ENCODE measurements around the gene RTP2. TPM values are rescaled to one million over a fixed set of nuclear protein-coding genes. Genes with fewer than 3 reads are reported as not detected.

RTP2 gene
- polyA plus RNA-seq, 3 donors = not detected

GRCh38 chr3:187669675-187670504 is 32.5 kb downstream of the RTP2 start, which contains the start of gene SST:
TSS of gene SST (minus strand) at chr3:187670394. CDS start at chr3:187670291, 103 bp downstream.
- peaks cover 47 to 57% of the 10 kb centered on the region in 2 donors for H3K27me3 ChIP-seq (ENCODE audit: control insufficient read depth in 2 of 2, insufficient read depth in 2 of 2, low read length in 2 of 2)
- H4K20me1 ChIP-seq (ENCODE audit: insufficient read depth, low read length) = no peaks in the 10 kb centered on the region
- peak within 1 kb of the TSS in 1 of 2 donors; percentile 62 for H3K4me3 Mint-ChIP-seq
- no peaks in the 10 kb centered on the region for H3K79me2 ChIP-seq (ENCODE audit: insufficient read depth, low read length)
- no peak within 1 kb of the TSS for H3K27ac Mint-ChIP-seq
- no peak within 1 kb of the TSS for H3K9ac ChIP-seq (ENCODE audit: insufficient read depth, low read length, poor library complexity, severe bottlenecking)
- H3K9me3 ChIP-seq (replicated peaks in 1 of 2; ENCODE audit: control insufficient read depth in 1 of 2, insufficient read depth in 1 of 2, low read length in 2 of 2) = peaks cover 0 to 5% of the 10 kb centered on the region in 2 donors
- peaks cover 41 to 60% (median 51%) of the 10 kb centered on the region in 3 donors for H3K27me3 Mint-ChIP-seq (ENCODE audit: low read depth in 3 of 3)
- WGBS (ENCODE audit: insufficient coverage) = 13% methylated on average over 39 of the region's 46 CpGs
- no peak for DNase-seq
- intact Hi-C loops (cut with micrococcal nuclease) = no loop called here
- H3K4me3 ChIP-seq (replicated peaks in 1 of 3; ENCODE audit: low read depth in 2 of 3, low read length in 3 of 3) = no peak within 1 kb of the TSS
- H3K9me3 Mint-ChIP-seq = peaks cover 0 to 11% (median 4%) of the 10 kb centered on the region in 7 donors
- H3K36me3 ChIP-seq (replicated peaks in 1 of 2; ENCODE audit: control insufficient read depth in 1 of 2, insufficient read depth in 2 of 2, low read length in 2 of 2) = no peaks in the 10 kb centered on the region
- no peak within 1 kb of the TSS for H3K27ac ChIP-seq (ENCODE audit: low read depth in 1 of 2, low read length in 2 of 2)
- no peaks in the 10 kb centered on the region for H3K36me3 Mint-ChIP-seq
- H3K4me2 ChIP-seq (replicated peaks; ENCODE audit: extremely low read depth, low read length, poor library complexity, severe bottlenecking) = no peak within 1 kb of the TSS
- no peaks in the 10 kb centered on the region for H3K4me1 ChIP-seq (ENCODE audit: control insufficient read depth in 1 of 2, insufficient read depth in 2 of 2, low read length in 2 of 2)
- no peak within 1 kb of the TSS for H2AFZ ChIP-seq (ENCODE audit: insufficient read depth, low read depth, low read length, poor library complexity, severe bottlenecking)
- H3K4me1 Mint-ChIP-seq = no peaks in the 10 kb centered on the region
- no peak for TF ChIP-seq CTCF (IDR thresholded peaks at IDR 0.05)

DNA sequence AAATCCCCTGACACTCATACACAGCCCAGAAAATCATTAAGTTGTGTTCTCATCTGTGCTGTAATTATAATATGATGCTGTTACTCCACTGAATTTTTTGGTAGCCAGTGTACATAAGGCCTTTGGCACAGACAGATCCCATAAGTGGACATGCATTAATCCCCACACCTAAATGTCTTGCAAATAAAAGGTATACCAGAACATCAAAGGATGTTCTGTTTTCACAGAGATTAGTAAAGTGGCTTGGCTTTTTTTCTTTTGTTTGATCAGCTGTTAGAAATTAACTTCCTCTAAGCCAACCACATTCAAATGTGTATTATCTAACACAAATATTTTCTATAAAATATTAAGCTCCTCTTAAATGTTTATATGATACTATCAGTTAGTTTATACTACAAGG is 34.8 kb downstream of the RTP2 start:
- peaks cover 0 to 5% of the 10 kb centered on the region in 2 donors for H3K9me3 ChIP-seq (replicated peaks in 1 of 2; ENCODE audit: control insufficient read depth in 1 of 2, insufficient read depth in 1 of 2, low read length in 2 of 2)
- peaks cover 9 to 11% of the 10 kb centered on the region in 2 donors for H3K4me1 ChIP-seq (ENCODE audit: control insufficient read depth in 1 of 2, insufficient read depth in 2 of 2, low read length in 2 of 2)
- no peak overlapping the region for H2AFZ ChIP-seq (ENCODE audit: insufficient read depth, low read depth, low read length, poor library complexity, severe bottlenecking)
- H3K4me3 ChIP-seq (replicated peaks in 1 of 3; ENCODE audit: low read depth in 2 of 3, low read length in 3 of 3) = no peak overlapping the region
- Mint-ChIP-seq H3K9me3 (peaks cover 0 to 14% (median 5%) of the 10 kb centered on the region in 7 donors), H3K27me3 (ENCODE audit: low read depth in 3 of 3) (peaks cover 33 to 45% (median 39%) of the 10 kb centered on the region in 3 donors), H3K4me1 (peaks cover 10% of the 10 kb centered on the region), H3K4me3 (no peak overlapping the region), H3K36me3 (no peaks in the 10 kb centered on the region), H3K27ac (no peak overlapping the region)
- H3K27me3 ChIP-seq (ENCODE audit: control insufficient read depth in 2 of 2, insufficient read depth in 2 of 2, low read length in 2 of 2) = peaks cover 38 to 46% of the 10 kb centered on the region in 2 donors
- no peak overlapping the region for H3K4me2 ChIP-seq (replicated peaks; ENCODE audit: extremely low read depth, low read length, poor library complexity, severe bottlenecking)
- no peaks in the 10 kb centered on the region for H4K20me1 ChIP-seq (ENCODE audit: insufficient read depth, low read length)
- H3K36me3 ChIP-seq (replicated peaks in 1 of 2; ENCODE audit: control insufficient read depth in 1 of 2, insufficient read depth in 2 of 2, low read length in 2 of 2) = no peaks in the 10 kb centered on the region
- no peak overlapping the region for H3K9ac ChIP-seq (ENCODE audit: insufficient read depth, low read length, poor library complexity, severe bottlenecking)
- intact Hi-C loops (cut with micrococcal nuclease) = no loop called here
- H3K27ac ChIP-seq (ENCODE audit: low read depth in 1 of 2, low read length in 2 of 2) = no peak overlapping the region
- H3K79me2 ChIP-seq (ENCODE audit: insufficient read depth, low read length) = no peaks in the 10 kb centered on the region
- TF ChIP-seq CTCF (IDR thresholded peaks at IDR 0.05) = no peak
- DNase-seq = no peak

Measured in CD14-positive monocyte (primary cell).